Hepatocyte (in vitro differentiated cells): ENCODE results near the gene EPS8L3.

ENCODE experiments used
- CTCF ChIP-seq: fragments of 200-600 bp; sonication (generic); IDR thresholded peaks from 2 replicates; pipeline ENCODE4 v1.5.1; 2016; ENCODE audit warnings: antibody characterized with exemption, mild to moderate bottlenecking; ENCODE audit not compliant: poor library complexity
- EZH2 ChIP-seq: fragments of 200-600 bp; sonication (generic); IDR thresholded peaks from 2 replicates; pipeline ENCODE4 v1.6.1; 2016; ENCODE audit warnings: antibody characterized with exemption, mild to moderate bottlenecking, borderline replicate concordance

- TF ChIP-seq CTCF, result no peak
- no peak for TF ChIP-seq EZH2
Observed at GRCh38 chr1:109721971-109722370, 41.8 kb downstream of the EPS8L3 start.
